COLO668 (cell line): Measurements from ENCODE around the gene PTPRJ.
"Not testable (repeated sequence)": the region's sequence is repeated elsewhere in the genome, so short reads cannot be mapped to it uniquely, and the experiment has no call there.

Experiments
- DNase-seq: peaks from one replicate; lab custom pipeline; 2025; ENCODE audit not compliant: unreplicated experiment; lab: John Stamatoyannopoulos, UW

PTPRJ gene

GRCh38 chr11:48017105-48017830 is 36.9 kb downstream of the PTPRJ start:
- DNase-seq, result no peak

- DNase-seq, result no peak
These were observed 37.6 kb downstream of the PTPRJ start for GRCh38 chr11:48017831-48018527.

GRCh38 chr11:48018528-48019216 is 38.3 kb downstream of the PTPRJ start:
- DNase-seq, result no peak

- no peak for DNase-seq
These were observed 38.8 kb downstream of the PTPRJ start for GRCh38 chr11:48019217-48019584.

- DNase-seq, result no peak
These were observed 39.2 kb downstream of the PTPRJ start for GRCh38 chr11:48019595-48019994.

- no peak for DNase-seq
These were observed 39.9 kb downstream of the PTPRJ start for GRCh38 chr11:48020092-48020755.

GRCh38 chr11:48021201-48021820 is 41.0 kb downstream of the PTPRJ start:
- not testable (repeated sequence) for DNase-seq

GRCh38 chr11:48022445-48022844 is 42.1 kb downstream of the PTPRJ start:
- no peak for DNase-seq

GRCh38 chr11:48023608-48024007 is 43.2 kb downstream of the PTPRJ start:
- not testable (repeated sequence) for DNase-seq

GRCh38 chr11:48024635-48025071 is 44.3 kb downstream of the PTPRJ start:
- DNase-seq, result no peak

- DNase-seq, result no peak
These were observed 45.1 kb downstream of the PTPRJ start for GRCh38 chr11:48025293-48025983.

- no peak for DNase-seq
These were observed 45.6 kb downstream of the PTPRJ start for GRCh38 chr11:48025984-48026340.

GRCh38 chr11:48028914-48029680 is 48.7 kb downstream of the PTPRJ start:
- no peak for DNase-seq

GRCh38 chr11:48029681-48030290 is 49.4 kb downstream of the PTPRJ start:
- DNase-seq, result no peak

GRCh38 chr11:48031602-48032001 is 51.2 kb downstream of the PTPRJ start:
- no peak for DNase-seq

GRCh38 chr11:48032721-48033120 is 52.4 kb downstream of the PTPRJ start:
- DNase-seq, result no peak

GRCh38 chr11:48033918-48034341 is 53.6 kb downstream of the PTPRJ start:
- DNase-seq, result no peak

- no peak for DNase-seq
These were observed 54.8 kb downstream of the PTPRJ start for GRCh38 chr11:48034926-48035871.
